ENCODE results near the gene GATAD2B. TPM values are rescaled to one million over a fixed set of nuclear protein-coding genes. Genes with fewer than 3 reads are reported as not detected.
A peak's percentile ranks its signal among the peaks of the same experiment; 100 is the strongest.

The GATAD2B gene
- 5.0 and 5.8 TPM in 2 replicates for total RNA-seq (2014; rRNA removed; shearing (Covaris generic))

DNA sequence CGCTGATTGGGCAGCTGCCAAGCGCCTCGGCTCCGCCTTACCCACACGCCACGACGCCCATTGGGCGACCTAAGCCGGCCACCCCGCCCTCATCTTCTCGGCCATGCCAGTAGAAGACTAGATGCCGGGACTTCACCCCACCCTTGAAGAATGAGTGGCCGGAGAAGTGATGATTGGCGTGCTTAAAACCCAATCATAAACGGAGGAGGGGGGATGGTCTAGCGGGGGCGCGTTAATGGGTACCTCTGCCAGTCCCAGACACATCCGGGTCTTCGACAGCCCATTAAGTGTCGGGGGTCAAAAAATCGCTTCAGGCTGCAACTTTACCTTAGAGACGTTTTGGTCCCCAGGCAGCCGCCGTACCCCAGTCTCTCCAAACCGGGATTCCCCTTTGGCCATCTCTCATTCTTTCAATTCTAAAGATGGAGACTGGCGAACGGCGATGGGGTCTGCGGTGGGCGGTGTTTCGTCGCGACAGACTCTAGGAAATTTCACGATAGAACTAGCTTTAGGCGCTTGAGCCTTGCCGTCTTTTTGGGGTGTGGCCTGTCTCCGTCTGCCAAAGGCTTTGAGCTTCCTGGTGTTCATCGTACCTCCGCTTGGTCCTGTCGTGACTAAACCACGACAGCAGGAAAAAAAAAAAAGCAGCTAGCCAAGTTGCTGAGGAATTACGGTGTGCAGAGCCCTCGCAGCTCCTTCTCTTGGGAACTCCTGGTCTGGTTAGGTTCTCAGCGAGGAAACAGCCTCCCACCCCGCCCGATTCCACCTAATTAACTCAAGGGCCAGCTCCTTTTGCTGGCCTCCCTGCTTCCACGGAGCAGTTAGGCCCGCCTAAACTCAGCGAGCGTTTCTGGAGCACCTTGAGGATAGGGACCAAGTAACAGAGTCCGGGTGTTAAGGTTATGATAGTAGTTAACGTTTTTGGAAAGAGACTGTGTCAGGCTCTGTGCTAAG lies at the start of gene GATAD2B:
GATAD2B (minus strand) TSS at position 1 of the 954 bp plus-strand sequence. CDS start 94,625 bp downstream, outside the sequence.
- in situ Hi-C loops (cut with HindIII; ENCODE audit: low sequenced_read_pairs), result no loop called here
- DNase-seq (ENCODE audit: low spot score), result peak; percentile 100

GRCh38 chr1:153970346-153970745 lies 47.6 kb upstream of the GATAD2B start:
- no peak for DNase-seq (ENCODE audit: low spot score)
- in situ Hi-C loops (cut with HindIII; ENCODE audit: low sequenced_read_pairs), result no loop called here

- DNase-seq (ENCODE audit: low spot score), result no peak
- in situ Hi-C loops (cut with HindIII; ENCODE audit: low sequenced_read_pairs), result no loop called here
Observed at GRCh38 chr1:153968972-153969371, 46.2 kb upstream of the GATAD2B start.

DNA sequence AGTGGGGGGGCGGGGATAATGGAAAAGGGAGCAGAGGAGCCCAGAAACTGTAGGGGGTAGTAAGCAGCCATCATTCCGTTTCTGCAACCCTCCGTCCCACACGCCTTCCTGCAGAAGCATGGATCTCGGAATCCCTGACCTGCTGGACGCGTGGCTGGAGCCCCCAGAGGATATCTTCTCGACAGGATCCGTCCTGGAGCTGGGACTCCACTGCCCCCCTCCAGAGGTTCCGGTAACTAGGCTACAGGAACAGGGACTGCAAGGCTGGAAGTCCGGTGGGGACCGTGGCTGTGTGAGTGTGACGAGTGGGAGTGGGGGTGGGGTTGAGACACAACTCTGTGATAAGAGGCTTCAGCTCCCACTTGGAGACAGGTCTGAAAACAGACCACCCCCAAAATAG lies 45.6 kb upstream of the GATAD2B start:
- no peak for DNase-seq (ENCODE audit: low spot score)
- in situ Hi-C loops (cut with HindIII; ENCODE audit: low sequenced_read_pairs), result no loop called here

- in situ Hi-C loops (cut with HindIII; ENCODE audit: low sequenced_read_pairs), result no loop called here
- DNase-seq (ENCODE audit: low spot score), result peak; percentile 72
Observed at GRCh38 chr1:153968000-153968363, 45.2 kb upstream of the GATAD2B start.

GRCh38 chr1:153967107-153967999 lies 44.6 kb upstream of the GATAD2B start, which contains the start of gene CREB3L4:
Gene CREB3L4 (plus strand): TSS chr1:153967902. CDS start chr1:153968526, 624 bp downstream.
- peak; percentile 99 for DNase-seq (ENCODE audit: low spot score)
- in situ Hi-C loops (cut with HindIII; ENCODE audit: low sequenced_read_pairs), result no loop called here

DNA sequence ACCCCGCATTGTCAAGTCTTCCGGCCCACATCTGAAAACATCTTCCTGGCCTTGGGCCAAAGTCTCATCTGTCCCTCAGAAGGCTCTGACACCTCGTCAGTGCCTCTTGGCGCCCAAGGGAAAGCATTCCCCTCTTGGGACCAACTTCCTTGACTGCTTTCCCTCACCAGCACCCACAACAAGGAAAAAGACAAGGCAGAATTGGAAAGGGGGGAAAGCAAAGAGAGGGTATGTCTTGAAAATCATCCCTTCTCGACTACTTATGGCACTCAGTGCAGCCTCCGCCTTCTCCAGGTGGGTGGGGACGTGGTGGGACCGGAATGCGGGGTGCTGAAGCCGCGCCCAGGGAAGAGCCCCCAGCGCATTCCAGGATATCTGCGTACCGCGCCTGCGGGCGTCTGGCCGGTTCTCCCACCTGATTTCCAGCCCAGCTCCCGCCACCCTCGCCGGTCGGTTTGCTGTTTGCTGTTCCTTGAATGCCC lies 41.1 kb upstream of the GATAD2B start:
- no peak for DNase-seq (ENCODE audit: low spot score)
- in situ Hi-C loops (cut with HindIII; ENCODE audit: low sequenced_read_pairs), result no loop called here

DNA sequence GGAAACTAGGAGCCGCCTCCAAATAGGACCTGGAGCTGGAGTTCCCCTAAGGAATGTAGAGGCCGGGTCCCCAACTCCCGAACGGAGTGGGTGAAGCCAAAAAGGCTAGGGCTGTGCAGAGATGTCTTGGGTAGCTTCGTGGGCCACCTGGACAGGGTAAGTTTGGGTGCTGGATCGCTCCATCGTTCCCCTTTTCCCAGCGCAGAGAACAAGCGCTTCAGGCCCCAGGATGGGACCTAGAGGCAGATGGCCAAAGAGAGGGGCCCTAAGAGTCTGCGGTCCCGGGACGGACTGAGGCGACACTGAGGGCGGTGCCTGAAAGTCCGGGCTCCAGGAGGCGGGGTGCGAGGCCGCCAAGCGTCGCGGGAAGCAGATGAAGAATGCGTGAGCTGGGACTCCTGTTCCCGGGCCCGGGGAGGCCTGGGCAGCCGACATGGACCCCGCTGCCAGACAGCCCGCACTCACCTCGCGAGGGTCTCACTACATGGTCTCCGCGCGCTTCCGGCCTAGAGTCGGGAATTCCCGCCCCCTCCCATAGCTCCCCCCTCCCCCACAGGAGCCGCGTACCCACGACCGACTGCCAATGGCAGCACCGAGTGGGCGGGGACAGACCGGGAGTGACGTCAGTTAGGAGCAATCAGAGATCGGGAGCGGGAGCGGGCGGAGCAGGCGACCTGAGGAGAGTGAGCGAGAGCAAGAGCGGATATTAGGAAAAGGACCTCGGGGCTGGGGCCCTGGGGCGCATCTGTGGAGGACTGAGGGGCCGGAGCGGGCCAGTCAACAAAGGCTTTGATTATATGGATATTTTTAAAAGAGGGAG lies 40.5 kb upstream of the GATAD2B start, which contains the start of gene SLC39A1:
SLC39A1 (minus strand) TSS at position 508 of the 820 bp plus-strand sequence. CDS start 822 bp downstream, outside the sequence.
- in situ Hi-C loops (cut with HindIII; ENCODE audit: low sequenced_read_pairs), result no loop called here

DNA sequence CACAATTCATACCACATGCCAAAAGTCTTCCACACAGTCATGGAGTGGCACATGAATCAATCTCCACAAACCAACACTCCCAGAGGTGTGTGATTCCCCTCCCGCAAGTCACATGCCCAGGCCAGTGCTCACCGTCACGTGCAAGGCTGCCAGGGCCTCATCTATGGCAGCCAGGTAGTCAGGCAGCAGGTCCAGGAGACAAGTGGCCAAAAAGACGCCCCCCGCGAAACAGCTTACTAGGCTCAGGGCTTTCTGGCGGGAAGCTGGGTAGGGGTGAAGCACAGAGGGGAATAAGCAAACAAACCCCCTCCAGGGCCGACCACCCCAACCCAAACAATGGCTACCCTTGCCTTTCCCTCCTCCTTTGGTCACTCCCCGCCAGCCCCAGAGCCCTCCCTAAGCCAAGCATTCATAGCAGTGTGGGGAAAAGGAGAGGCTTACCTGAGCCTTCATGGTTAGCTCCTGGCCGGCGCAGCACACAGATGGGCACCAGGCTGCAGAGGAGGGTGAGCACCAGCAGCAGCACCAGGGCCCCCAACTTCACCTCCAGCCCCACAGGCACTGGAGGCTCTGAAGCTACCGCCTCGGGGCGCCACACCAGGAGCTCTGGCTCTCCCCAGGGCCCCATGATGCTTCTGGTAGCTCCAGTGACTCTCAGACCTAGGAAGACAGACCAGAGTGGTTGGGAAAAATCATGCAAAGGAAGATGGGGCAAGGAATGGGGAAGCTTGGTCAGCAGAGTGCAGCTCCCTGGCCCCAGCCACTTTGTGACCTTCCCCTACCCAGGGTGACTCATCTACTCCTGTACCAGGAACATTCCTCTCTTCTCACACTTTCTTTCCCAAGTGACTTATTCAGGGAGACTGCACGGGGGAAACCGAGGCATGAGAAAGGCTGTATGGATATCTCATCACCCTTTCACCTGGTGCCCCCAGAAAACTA lies 39.6 kb upstream of the GATAD2B start:
- no peak for DNase-seq (ENCODE audit: low spot score)
- in situ Hi-C loops (cut with HindIII; ENCODE audit: low sequenced_read_pairs), result no loop called here

More for the DNA sequence above, 40.5 kb upstream of the GATAD2B start, which contains the start of gene SLC39A1:
- peak; percentile 99 for DNase-seq (ENCODE audit: low spot score)

DNA sequence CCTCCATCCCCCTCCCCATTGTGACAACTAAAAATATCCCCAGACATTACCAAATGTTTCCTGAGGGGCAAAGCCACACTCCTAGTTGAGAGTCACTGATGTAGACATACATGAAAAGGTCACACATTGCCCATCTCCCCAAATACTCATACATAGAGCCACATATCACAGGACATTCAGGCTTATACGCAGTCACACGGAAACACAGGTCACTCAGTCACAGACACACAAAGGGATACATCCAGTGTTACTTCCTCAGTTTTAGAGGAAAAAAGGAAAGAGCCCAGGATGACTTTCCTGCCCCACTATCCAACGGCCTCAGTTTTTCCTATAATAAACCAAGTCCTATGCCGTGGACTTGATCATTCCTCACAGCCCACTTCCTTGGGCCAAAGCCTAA lies 38.6 kb upstream of the GATAD2B start:
- no peak for DNase-seq (ENCODE audit: low spot score)
- in situ Hi-C loops (cut with HindIII; ENCODE audit: low sequenced_read_pairs), result no loop called here

DNA sequence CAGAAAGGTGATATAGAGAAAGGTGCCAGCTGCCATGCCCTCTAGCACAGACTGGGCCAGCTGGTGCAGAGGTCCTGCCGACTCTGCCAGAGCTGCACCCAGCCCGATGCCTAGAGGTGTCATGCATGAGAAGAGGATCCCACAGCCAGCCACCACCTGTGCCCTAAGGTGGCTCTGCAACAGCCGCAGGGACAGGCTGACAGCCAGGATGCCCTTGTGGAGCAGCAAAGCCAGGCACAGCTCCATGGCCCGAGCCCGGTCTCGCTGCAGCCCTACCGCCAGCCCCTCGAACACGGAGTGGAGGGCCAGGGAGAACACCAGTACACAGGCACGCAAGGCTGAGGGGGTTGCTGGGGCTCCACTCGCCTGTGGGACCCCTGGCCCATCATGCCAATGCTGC lies 37.4 kb upstream of the GATAD2B start:
- in situ Hi-C loops (cut with HindIII; ENCODE audit: low sequenced_read_pairs), result no loop called here
- no peak for DNase-seq (ENCODE audit: low spot score)

- DNase-seq (ENCODE audit: low spot score), result no peak
- in situ Hi-C loops (cut with HindIII; ENCODE audit: low sequenced_read_pairs), result no loop called here
Observed at GRCh38 chr1:153959454-153959853, 36.7 kb upstream of the GATAD2B start.

GRCh38 chr1:153958961-153959260 lies 36.1 kb upstream of the GATAD2B start:
- DNase-seq (ENCODE audit: low spot score), result no peak
- in situ Hi-C loops (cut with HindIII; ENCODE audit: low sequenced_read_pairs), result no loop called here

- in situ Hi-C loops (cut with HindIII; ENCODE audit: low sequenced_read_pairs), result no loop called here
- DNase-seq (ENCODE audit: low spot score), result peak; percentile 99
Observed at GRCh38 chr1:153958111-153958960, 35.6 kb upstream of the GATAD2B start, which contains the start of gene CRTC2. Gene CRTC2 (minus strand): TSS chr1:153958612. CDS start chr1:153958497, 115 bp downstream.

- no peak for DNase-seq (ENCODE audit: low spot score)
- in situ Hi-C loops (cut with HindIII; ENCODE audit: low sequenced_read_pairs), result no loop called here
Observed at GRCh38 chr1:153957744-153958110, 35.0 kb upstream of the GATAD2B start.

- no peak for DNase-seq (ENCODE audit: low spot score)
Observed at GRCh38 chr1:153956997-153957715, 34.4 kb upstream of the GATAD2B start.

More at GRCh38 chr1:153956997-153957715, 34.4 kb upstream of the GATAD2B start:
- in situ Hi-C loops (cut with HindIII; ENCODE audit: low sequenced_read_pairs), result no loop called here

All from G401 (cell line).